Neural cell (in vitro differentiated cells): ENCODE measurements around the gene ANKS1B. TPM values are rescaled to one million over a fixed set of nuclear protein-coding genes. Genes with fewer than 3 reads are reported as not detected.

Experiments
- H2AFZ ChIP-seq: fragments of 200-600, 300-800 bp; sonication (generic), shearing (Covaris generic); 2 replicates; pipeline ENCODE4 v1.6.0; 2014; ENCODE audit warnings: low read depth, mild to moderate bottlenecking, antibody characterized with exemption, low read length, moderate library complexity
- H3F3A ChIP-seq: fragments of 200-600 bp; shearing (Covaris generic); 2 replicates; pipeline ENCODE4 v1.6.1; 2016; ENCODE audit warnings: mild to moderate bottlenecking, moderate library complexity, mixed read lengths, antibody characterized with exemption, low read length; ENCODE audit not compliant: insufficient read depth, poor library complexity, severe bottlenecking
- H3K27ac ChIP-seq: fragments of 200-600, 300-800 bp; sonication (generic), shearing (Covaris generic); 2 replicates; pipeline ENCODE4 v1.5.1; 2014; ENCODE audit warnings: mild to moderate bottlenecking, low read length, moderate library complexity
- H3K27me3 ChIP-seq: fragments of 300-800, 200-600 bp; sonication (generic), shearing (Covaris generic); 2 replicates; pipeline ENCODE4 v1.6.0; 2014; ENCODE audit warnings: mild to moderate bottlenecking, low read depth, low read length, moderate library complexity; ENCODE audit not compliant: insufficient read depth
- H3K36me3 ChIP-seq: fragments of 300-800, 200-600 bp; sonication (generic), shearing (Covaris generic); 2 replicates; pipeline ENCODE4 v1.5.1; 2014; ENCODE audit warnings: mild to moderate bottlenecking, antibody characterized with exemption, low read length, moderate library complexity; ENCODE audit not compliant: insufficient read depth
- H3K4me2 ChIP-seq: fragments of 300-800, 200-600 bp; sonication (generic), shearing (Covaris generic); 2 replicates; pipeline ENCODE4 v1.6.0; 2014; ENCODE audit warnings: mild to moderate bottlenecking, low read length
- H3K4me3 ChIP-seq: fragments of 300-800, 200-600 bp; sonication (generic), shearing (Covaris generic); 2 replicates; pipeline ENCODE4 v1.5.1; 2014; ENCODE audit warnings: mild to moderate bottlenecking, low read length, moderate library complexity
- H3K79me2 ChIP-seq: fragments of 200-600 bp; shearing (Covaris generic); replicated peaks from 2 replicates; pipeline ENCODE4 v1.6.0; 2014; ENCODE audit warnings: mild to moderate bottlenecking, low read length, moderate library complexity; ENCODE audit not compliant: insufficient read depth
- H3K9ac ChIP-seq: fragments of 300-800, 200-600 bp; sonication (generic), shearing (Covaris generic); 2 replicates; pipeline ENCODE4 v1.6.1; 2016; ENCODE audit warnings: mild to moderate bottlenecking, low read length, mixed read lengths
- H3K9me2 ChIP-seq: fragments of 200-600 bp; shearing (Covaris generic); 2 replicates; pipeline ENCODE4 v1.6.1; 2016; ENCODE audit warnings: mild to moderate bottlenecking, low read length, mixed read lengths; ENCODE audit not compliant: insufficient read depth
- H3K9me3 ChIP-seq: fragments of 200-600, 300-800 bp; sonication (generic), shearing (Covaris generic); 2 replicates; pipeline ENCODE4 v1.6.1; 2016; ENCODE audit warnings: mild to moderate bottlenecking, mixed run types, low read length, moderate library complexity, mixed read lengths
- H4K20me1 ChIP-seq: fragments of 200-600 bp; shearing (Covaris generic); 2 replicates; pipeline ENCODE4 v1.6.1; 2016; ENCODE audit warnings: mild to moderate bottlenecking, mixed run types; ENCODE audit not compliant: insufficient read depth
- EP300 ChIP-seq: fragments of 450-650 bp; conservative IDR thresholded peaks from 2 replicates; pipeline ENCODE4 v1.6.1; 2014; ENCODE audit warnings: antibody characterized with exemption, mild to moderate bottlenecking, moderate library complexity; ENCODE audit not compliant: poor library complexity, severe bottlenecking
- EZH2 ChIP-seq: fragments of 200-600, 300-800 bp; shearing (Covaris generic), sonication (generic); IDR thresholded peaks from 2 replicates; pipeline ENCODE4 v1.6.1; 2014; ENCODE audit warnings: antibody characterized with exemption, low read length, borderline replicate concordance, mild to moderate bottlenecking; ENCODE audit not compliant: insufficient read depth, poor library complexity, severe bottlenecking
- MXI1 ChIP-seq: fragments of 450-650 bp; conservative IDR thresholded peaks from 2 replicates; pipeline ENCODE4 v1.6.1; 2014; ENCODE audit warnings: antibody characterized with exemption, mild to moderate bottlenecking; ENCODE audit not compliant: poor library complexity, severe bottlenecking
- POLR2AphosphoS5 ChIP-seq: IDR thresholded peaks from 2 replicates; pipeline ENCODE4 v1.6.1; 2012
- RAD21 ChIP-seq: fragments of 450-650 bp; conservative IDR thresholded peaks from 2 replicates; pipeline ENCODE4 v1.6.1; 2014; ENCODE audit warnings: antibody characterized with exemption, mild to moderate bottlenecking, moderate library complexity
- SMC3 ChIP-seq: fragments of 450-650 bp; conservative IDR thresholded peaks from 2 replicates; pipeline ENCODE4 v1.6.1; 2014; ENCODE audit warnings: antibody characterized with exemption, mild to moderate bottlenecking, moderate library complexity; ENCODE audit not compliant: poor library complexity
- TAF1 ChIP-seq: IDR thresholded peaks from 2 replicates; pipeline ENCODE4 v1.6.1; 2012; ENCODE audit warnings: low read depth
- polyA plus RNA-seq: library from polyadenylated mRNA; depleted of rRNA; stranded (reverse); fragments of >200 nt; gene quantifications from 2 replicates; pipeline ENCODE4 v1.2.3, GENCODE V29; 2014
- TF ChIP-seq, protein P1 (sequence below): fragments of 450-650 bp; IDR thresholded peaks from 2 replicates; pipeline ENCODE4 v1.5.1; 2014; ENCODE audit warnings: antibody characterized with exemption, mild to moderate bottlenecking, moderate library complexity; ENCODE audit not compliant: poor library complexity, severe bottlenecking
- TF ChIP-seq, protein P2 (sequence below): IDR thresholded peaks from 2 replicates; pipeline ENCODE4 v1.6.1; 2012; ENCODE audit warnings: borderline replicate concordance

Gene ANKS1B
- polyA plus RNA-seq, 1 donor from 2014 or later = 65.6 TPM

DNA sequence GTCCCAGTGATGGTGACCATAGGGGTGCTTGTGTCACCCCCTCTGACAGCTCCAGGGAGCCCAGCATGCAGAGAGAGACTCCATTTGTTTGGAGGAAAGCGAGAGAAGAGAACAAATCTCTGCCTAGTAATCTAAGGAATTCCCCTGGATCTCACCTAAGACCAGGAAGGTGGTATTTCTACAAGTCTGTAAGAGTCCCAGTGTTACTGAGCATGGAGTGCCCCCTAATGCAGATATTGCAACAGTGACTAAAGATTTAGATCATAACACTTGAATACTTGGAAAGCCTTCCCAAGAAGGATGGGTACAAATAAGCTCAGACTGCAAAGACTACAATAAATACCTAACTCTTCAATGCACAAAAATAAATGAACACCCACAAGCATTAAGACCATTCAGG lies 697.6 kb downstream of the ANKS1B start:
- Histone ChIP-seq H4K20me1 (no peaks in the 10 kb centered on the region), H3K27me3 (no peaks in the 10 kb centered on the region), H2AFZ (no peak overlapping the region), H3K36me3 (no peaks in the 10 kb centered on the region), H3K27ac (no peak overlapping the region), H3K9ac (no peak overlapping the region), H3F3A (no peaks in the 10 kb centered on the region), H3K4me2 (no peak overlapping the region), H3K9me3 (no peaks in the 10 kb centered on the region), H3K4me3 (no peak overlapping the region), H3K79me2 (no peaks in the 10 kb centered on the region), H3K9me2 (no peaks in the 10 kb centered on the region)
- TF ChIP-seq RAD21 = no peak
- TF ChIP-seq, protein P1, sequence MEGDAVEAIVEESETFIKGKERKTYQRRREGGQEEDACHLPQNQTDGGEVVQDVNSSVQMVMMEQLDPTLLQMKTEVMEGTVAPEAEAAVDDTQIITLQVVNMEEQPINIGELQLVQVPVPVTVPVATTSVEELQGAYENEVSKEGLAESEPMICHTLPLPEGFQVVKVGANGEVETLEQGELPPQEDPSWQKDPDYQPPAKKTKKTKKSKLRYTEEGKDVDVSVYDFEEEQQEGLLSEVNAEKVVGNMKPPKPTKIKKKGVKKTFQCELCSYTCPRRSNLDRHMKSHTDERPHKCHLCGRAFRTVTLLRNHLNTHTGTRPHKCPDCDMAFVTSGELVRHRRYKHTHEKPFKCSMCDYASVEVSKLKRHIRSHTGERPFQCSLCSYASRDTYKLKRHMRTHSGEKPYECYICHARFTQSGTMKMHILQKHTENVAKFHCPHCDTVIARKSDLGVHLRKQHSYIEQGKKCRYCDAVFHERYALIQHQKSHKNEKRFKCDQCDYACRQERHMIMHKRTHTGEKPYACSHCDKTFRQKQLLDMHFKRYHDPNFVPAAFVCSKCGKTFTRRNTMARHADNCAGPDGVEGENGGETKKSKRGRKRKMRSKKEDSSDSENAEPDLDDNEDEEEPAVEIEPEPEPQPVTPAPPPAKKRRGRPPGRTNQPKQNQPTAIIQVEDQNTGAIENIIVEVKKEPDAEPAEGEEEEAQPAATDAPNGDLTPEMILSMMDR = no peak
- no peak for TF ChIP-seq EP300
- no peak for TF ChIP-seq SMC3
- no peak for TF ChIP-seq EZH2
- TF ChIP-seq MXI1 = no peak
- TF ChIP-seq, protein P2, sequence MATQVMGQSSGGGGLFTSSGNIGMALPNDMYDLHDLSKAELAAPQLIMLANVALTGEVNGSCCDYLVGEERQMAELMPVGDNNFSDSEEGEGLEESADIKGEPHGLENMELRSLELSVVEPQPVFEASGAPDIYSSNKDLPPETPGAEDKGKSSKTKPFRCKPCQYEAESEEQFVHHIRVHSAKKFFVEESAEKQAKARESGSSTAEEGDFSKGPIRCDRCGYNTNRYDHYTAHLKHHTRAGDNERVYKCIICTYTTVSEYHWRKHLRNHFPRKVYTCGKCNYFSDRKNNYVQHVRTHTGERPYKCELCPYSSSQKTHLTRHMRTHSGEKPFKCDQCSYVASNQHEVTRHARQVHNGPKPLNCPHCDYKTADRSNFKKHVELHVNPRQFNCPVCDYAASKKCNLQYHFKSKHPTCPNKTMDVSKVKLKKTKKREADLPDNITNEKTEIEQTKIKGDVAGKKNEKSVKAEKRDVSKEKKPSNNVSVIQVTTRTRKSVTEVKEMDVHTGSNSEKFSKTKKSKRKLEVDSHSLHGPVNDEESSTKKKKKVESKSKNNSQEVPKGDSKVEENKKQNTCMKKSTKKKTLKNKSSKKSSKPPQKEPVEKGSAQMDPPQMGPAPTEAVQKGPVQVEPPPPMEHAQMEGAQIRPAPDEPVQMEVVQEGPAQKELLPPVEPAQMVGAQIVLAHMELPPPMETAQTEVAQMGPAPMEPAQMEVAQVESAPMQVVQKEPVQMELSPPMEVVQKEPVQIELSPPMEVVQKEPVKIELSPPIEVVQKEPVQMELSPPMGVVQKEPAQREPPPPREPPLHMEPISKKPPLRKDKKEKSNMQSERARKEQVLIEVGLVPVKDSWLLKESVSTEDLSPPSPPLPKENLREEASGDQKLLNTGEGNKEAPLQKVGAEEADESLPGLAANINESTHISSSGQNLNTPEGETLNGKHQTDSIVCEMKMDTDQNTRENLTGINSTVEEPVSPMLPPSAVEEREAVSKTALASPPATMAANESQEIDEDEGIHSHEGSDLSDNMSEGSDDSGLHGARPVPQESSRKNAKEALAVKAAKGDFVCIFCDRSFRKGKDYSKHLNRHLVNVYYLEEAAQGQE = no peak
- TF ChIP-seq POLR2AphosphoS5 = no peak
- TF ChIP-seq TAF1 = no peak

DNA sequence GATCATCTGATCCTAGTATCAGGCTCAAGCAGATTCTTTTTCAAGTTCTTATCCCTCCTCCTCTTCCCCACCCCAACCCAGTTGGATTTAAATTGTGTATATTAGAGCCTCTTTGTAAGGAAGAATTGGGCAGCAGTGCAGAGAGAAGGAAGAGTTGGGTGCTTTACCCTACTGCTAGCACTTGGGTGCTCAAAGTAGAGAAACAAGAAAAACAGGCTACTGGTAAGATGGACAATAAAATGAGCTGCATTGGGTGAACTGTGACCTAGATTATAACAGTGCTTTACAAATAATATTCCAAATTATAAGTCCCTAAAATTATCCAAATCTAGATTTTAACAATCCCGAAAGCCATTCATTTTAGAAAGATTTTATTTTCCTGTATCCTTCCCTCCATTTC lies 700.6 kb downstream of the ANKS1B start:
- Histone ChIP-seq H3K36me3 (no peaks in the 10 kb centered on the region), H3K79me2 (no peaks in the 10 kb centered on the region), H3K4me3 (no peak overlapping the region), H3K27me3 (no peaks in the 10 kb centered on the region), H3K9me3 (no peaks in the 10 kb centered on the region), H2AFZ (no peak overlapping the region), H3K4me2 (no peak overlapping the region), H3K27ac (no peak overlapping the region), H3F3A (no peaks in the 10 kb centered on the region), H3K9me2 (no peaks in the 10 kb centered on the region), H3K9ac (no peak overlapping the region), H4K20me1 (no peaks in the 10 kb centered on the region)
- no peak for TF ChIP-seq TAF1
- TF ChIP-seq, protein P2 = no peak
- TF ChIP-seq EP300 = no peak
- TF ChIP-seq MXI1 = no peak
- TF ChIP-seq RAD21 = no peak
- TF ChIP-seq, protein P1 = no peak
- no peak for TF ChIP-seq EZH2
- TF ChIP-seq SMC3 = no peak
- no peak for TF ChIP-seq POLR2AphosphoS5
